ENCODE measurements around the gene DDIT4.

Gene DDIT4

GRCh38 chr10:72250666-72251065, 23.1 kb upstream of the DDIT4 start:
- no peak for DNase-seq

GRCh38 chr10:72251635-72252034, 22.1 kb upstream of the DDIT4 start:
- DNase-seq, result no peak

- DNase-seq, result no peak
Observed at GRCh38 chr10:72252972-72253371, 20.8 kb upstream of the DDIT4 start.

- DNase-seq, result no peak
Observed at GRCh38 chr10:72253578-72253977, 20.1 kb upstream of the DDIT4 start.

- peak; percentile 49 for DNase-seq
Observed at GRCh38 chr10:72254813-72255568, 18.7 kb upstream of the DDIT4 start.

GRCh38 chr10:72255977-72256729, 17.6 kb upstream of the DDIT4 start:
- no peak for DNase-seq

- peak; percentile 30 for DNase-seq
Observed at GRCh38 chr10:72257051-72257892, 16.5 kb upstream of the DDIT4 start.

- no peak for DNase-seq
Observed at GRCh38 chr10:72258617-72259016, 15.1 kb upstream of the DDIT4 start.

- DNase-seq, result peak; percentile 39
Observed at GRCh38 chr10:72259491-72260238, 14.1 kb upstream of the DDIT4 start.

GRCh38 chr10:72260239-72260975, 13.3 kb upstream of the DDIT4 start:
- DNase-seq, result peak; percentile 93

GRCh38 chr10:72260976-72261783, 12.5 kb upstream of the DDIT4 start:
- DNase-seq, result peak; percentile 77

- no peak for DNase-seq
Observed at GRCh38 chr10:72261784-72262404, 11.8 kb upstream of the DDIT4 start.

- peak; percentile 38 for DNase-seq
Observed at GRCh38 chr10:72263613-72264241, 10.0 kb upstream of the DDIT4 start.

- DNase-seq, result no peak
Observed at GRCh38 chr10:72264536-72264935, 9.2 kb upstream of the DDIT4 start.

- DNase-seq, result no peak
Observed at GRCh38 chr10:72265508-72265907, 8.2 kb upstream of the DDIT4 start.

GRCh38 chr10:72265990-72266865, 7.5 kb upstream of the DDIT4 start:
- DNase-seq, result no peak

GRCh38 chr10:72267381-72267780, 6.3 kb upstream of the DDIT4 start:
- no peak for DNase-seq

GRCh38 chr10:72267819-72268399, 5.8 kb upstream of the DDIT4 start:
- no peak for DNase-seq
